ENCODE measurements around the gene STK10.

- TF ChIP-seq CTCF (conservative IDR thresholded peaks at IDR 0.05; ENCODE audit: low read length) = no peak
- no peak for TF ChIP-seq EZH2phosphoT487 (IDR thresholded peaks at IDR 0.05; ENCODE audit: borderline replicate concordance)
Observed at GRCh38 chr5:171997011-171997410, 191.0 kb downstream of the STK10 start.
